KOPT-K1 (cell line): ENCODE data around the gene MXD1.
"Not testable (repeated sequence)": the region's sequence is repeated elsewhere in the genome, so short reads cannot be mapped to it uniquely, and the experiment has no call there.

Source experiments
- H3K27ac ChIP-seq: fragments of 200-600 bp; sonication (generic); 2 replicates; pipeline ENCODE4 v1.5.1; 2016; ENCODE audit warnings: antibody characterized with exemption, mild to moderate bottlenecking, low read depth, low read length; ENCODE audit not compliant: poor library complexity, severe bottlenecking
- H3K36me3 ChIP-seq: fragments of 200-600 bp; sonication (generic); 2 replicates; pipeline ENCODE4 v1.5.1; 2017; ENCODE audit warnings: antibody characterized with exemption, mild to moderate bottlenecking, low read length, moderate library complexity; ENCODE audit not compliant: insufficient read depth
- H3K9me3 ChIP-seq: fragments of 200-600 bp; sonication (generic); 2 replicates; pipeline ENCODE4 v1.5.1; 2017; ENCODE audit warnings: antibody characterized with exemption, low read length, mild to moderate bottlenecking; ENCODE audit not compliant: insufficient read depth, poor library complexity, severe bottlenecking

The MXD1 gene, protein sequence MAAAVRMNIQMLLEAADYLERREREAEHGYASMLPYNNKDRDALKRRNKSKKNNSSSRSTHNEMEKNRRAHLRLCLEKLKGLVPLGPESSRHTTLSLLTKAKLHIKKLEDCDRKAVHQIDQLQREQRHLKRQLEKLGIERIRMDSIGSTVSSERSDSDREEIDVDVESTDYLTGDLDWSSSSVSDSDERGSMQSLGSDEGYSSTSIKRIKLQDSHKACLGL

DNA sequence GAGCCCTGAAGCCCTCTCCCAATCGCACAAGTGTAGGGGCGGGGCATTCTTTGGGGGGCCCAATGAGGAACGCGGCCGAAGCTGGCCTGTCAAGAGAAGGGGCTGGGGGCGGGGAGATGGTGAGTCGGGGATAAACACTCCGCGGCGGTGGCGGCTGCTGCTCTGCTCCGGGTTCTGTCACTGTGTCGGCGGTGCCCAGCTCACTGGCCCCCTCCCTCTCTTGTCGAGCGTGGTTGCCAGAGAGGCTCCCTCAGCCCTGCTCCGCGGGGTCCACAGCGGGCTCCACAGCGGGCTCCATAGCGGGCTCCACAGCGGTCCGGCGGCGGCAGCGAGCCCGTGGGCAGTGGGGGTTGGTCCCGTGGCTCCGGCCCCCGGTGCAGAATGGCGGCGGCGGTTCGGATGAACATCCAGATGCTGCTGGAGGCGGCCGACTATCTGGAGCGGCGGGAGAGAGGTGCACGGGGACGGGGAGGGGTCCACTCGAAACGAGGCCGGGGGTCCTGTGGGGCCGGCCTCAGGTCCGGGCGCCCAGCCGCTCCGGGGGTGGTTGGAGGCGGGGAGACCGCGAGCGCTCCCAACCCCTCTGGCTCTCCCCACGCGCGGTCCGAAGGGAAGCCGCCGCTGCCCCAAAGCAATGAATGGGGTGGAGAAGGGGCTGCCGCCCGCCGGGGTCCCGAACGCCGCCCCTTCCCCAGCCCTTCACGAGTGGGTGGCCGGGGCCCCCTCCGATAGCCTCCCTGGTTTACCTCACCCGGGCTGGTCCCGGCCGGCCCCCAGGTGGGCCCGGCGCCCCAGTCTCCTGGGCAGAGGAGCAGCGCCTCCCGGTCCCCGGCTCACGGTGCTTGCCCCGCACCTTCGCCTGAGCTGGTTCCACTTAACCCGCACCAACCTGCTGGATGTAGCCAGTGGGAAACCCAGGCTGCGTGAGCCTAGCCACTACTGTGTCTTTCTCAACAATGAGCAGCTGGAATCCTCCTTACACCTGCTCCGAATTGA lies at the start of gene MXD1:
MXD1 (plus strand) TSS at position 160 of the 996 bp plus-strand sequence; CDS start at position 382, 222 bp downstream.
- peak within 1 kb of the TSS; percentile 67 for H3K27ac ChIP-seq
- H3K36me3 ChIP-seq, result peaks cover 12% of the 10 kb centered on the region
- H3K9me3 ChIP-seq, result no peaks in the 10 kb centered on the region

- Histone ChIP-seq H3K27ac (no peak overlapping the region), H3K9me3 (no peaks in the 10 kb centered on the region), H3K36me3 (no peaks in the 10 kb centered on the region)
Measured at GRCh38 chr2:69888451-69888850, 26.5 kb upstream of the MXD1 start.

DNA sequence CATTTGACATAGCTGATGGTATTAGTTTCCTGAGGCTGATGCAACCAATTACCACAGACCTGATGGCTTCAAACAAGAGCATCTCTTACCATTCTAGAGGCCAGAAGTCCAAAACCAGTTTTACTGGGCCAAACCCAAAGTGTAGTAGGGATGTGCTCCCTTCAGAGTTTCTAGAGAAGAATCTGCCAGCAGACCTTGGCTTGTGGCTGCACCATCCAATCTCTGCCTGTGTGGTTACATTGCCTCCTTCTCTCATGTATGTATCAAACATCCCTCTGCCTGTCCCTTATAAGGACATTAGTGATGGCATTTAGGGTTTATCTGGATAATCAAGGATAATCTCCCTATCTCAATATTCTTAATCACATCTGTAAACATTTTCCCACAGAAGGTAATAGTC lies 25.6 kb upstream of the MXD1 start:
- Histone ChIP-seq H3K9me3 (no peaks in the 10 kb centered on the region), H3K36me3 (no peaks in the 10 kb centered on the region), H3K27ac (no peak overlapping the region)

GRCh38 chr2:69890881-69891280 lies 24.0 kb upstream of the MXD1 start:
- Histone ChIP-seq H3K36me3 (peaks cover 10% of the 10 kb centered on the region), H3K9me3 (no peaks in the 10 kb centered on the region), H3K27ac (no peak overlapping the region)

GRCh38 chr2:69892838-69893424 lies 22.0 kb upstream of the MXD1 start:
- not testable (repeated sequence) for H3K9me3 ChIP-seq, H3K27ac ChIP-seq
- peaks cover 31% of the 10 kb centered on the region for H3K36me3 ChIP-seq

- Histone ChIP-seq H3K36me3 (peaks cover 41% of the 10 kb centered on the region), H3K9me3 (no peaks in the 10 kb centered on the region), H3K27ac (peak within 1 kb of the TSS; percentile 67)
Measured at GRCh38 chr2:69893684-69894551, 21.0 kb upstream of the MXD1 start, which contains the start of gene SNRNP27. Gene SNRNP27 (plus strand): TSS chr2:69893956. CDS start chr2:69893985, 29 bp downstream.

DNA sequence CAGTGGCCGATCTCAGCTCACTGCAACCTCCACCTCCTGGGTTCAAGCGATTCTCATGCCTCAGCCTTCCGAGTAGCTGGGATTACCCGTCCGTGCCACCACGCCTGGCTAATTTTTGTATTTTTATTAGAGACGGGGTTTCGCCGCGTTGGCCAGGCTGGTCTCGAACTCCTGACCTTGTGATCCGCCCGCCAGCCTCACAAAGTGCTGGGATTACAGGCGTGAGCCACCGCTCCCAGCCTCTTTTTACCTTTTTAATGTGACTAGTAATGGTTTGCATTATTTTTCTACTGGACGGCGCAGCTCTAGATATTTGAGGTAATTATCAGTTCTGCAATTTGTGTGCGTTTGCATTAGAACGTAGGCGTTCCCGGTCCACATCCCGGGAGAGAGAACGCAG lies 20.2 kb upstream of the MXD1 start:
- not testable (repeated sequence) for H3K27ac ChIP-seq, H3K9me3 ChIP-seq
- peaks cover 49% of the 10 kb centered on the region for H3K36me3 ChIP-seq

- Histone ChIP-seq H3K36me3 (peaks cover 98% of the 10 kb centered on the region), H3K9me3 (no peaks in the 10 kb centered on the region), H3K27ac (no peak overlapping the region)
Measured at GRCh38 chr2:69902213-69902922, 12.5 kb upstream of the MXD1 start.

GRCh38 chr2:69907216-69907615 lies 7.7 kb upstream of the MXD1 start:
- Histone ChIP-seq H3K9me3 (no peaks in the 10 kb centered on the region), H3K27ac (no peak overlapping the region), H3K36me3 (peaks cover 91% of the 10 kb centered on the region)

GRCh38 chr2:69911985-69912563 lies 2.8 kb upstream of the MXD1 start:
- H3K36me3 ChIP-seq, result peaks cover 44% of the 10 kb centered on the region
- no peak overlapping the region for H3K27ac ChIP-seq
- H3K9me3 ChIP-seq, result no peaks in the 10 kb centered on the region

- Histone ChIP-seq H3K9me3 (no peaks in the 10 kb centered on the region), H3K27ac (peak overlapping the region; percentile 67), H3K36me3 (peaks cover 21% of the 10 kb centered on the region)
Measured at GRCh38 chr2:69914164-69914949, 552 bp upstream of the MXD1 start.

DNA sequence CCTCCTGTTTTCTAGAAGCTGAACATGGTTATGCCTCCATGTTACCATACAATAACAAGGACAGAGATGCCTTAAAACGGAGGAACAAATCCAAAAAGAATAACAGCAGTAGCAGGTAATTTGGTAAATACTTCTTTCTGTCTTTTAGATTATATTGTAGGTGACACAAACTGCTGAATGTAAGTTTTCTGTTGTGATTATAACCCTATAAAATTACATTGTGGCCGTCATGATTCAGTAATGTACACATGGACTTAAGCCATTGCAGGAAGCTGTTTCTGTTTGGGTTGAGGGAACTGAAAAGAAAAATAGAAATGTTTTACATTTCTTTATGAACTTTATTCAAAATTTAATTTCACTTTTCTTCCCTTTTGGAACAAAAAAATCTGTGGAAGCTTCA lies 1.2 kb downstream of the MXD1 start:
- H3K36me3 ChIP-seq, result 0 out of 2 replicates have a peak, but pooled peaks cover 4% of the 10 kb centered on the region
- no peak overlapping the region for H3K27ac ChIP-seq

DNA sequence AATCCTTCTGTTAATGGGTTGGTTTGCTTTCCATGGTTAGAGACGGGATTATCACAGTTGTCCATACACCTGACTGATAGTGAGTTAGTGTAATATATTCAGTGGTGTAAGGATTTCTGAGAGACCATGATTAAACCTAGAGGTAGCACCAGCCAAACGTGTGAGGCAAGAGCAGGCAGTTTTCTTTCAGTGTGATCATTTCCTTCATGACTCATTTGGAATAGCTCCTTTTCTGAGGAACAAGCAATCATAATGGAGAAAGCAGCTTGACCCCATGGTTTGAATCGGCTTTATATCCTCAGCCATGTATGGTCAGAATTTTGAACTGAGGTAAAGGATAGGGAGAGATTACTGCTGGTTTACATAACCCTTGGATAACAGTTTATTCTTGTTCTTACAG lies 2.9 kb downstream of the MXD1 start:
- Histone ChIP-seq H3K27ac (no peak overlapping the region), H3K9me3 (no peaks in the 10 kb centered on the region), H3K36me3 (peaks cover 7% of the 10 kb centered on the region)

More for the DNA sequence above, 1.2 kb downstream of the MXD1 start:
- H3K9me3 ChIP-seq, result no peaks in the 10 kb centered on the region
